Measurements from ENCODE around the gene FBXO3.
"Not testable (repeated sequence)": the region's sequence is repeated elsewhere in the genome, so short reads cannot be mapped to it uniquely, and the experiment has no call there.

The FBXO3 gene

DNA sequence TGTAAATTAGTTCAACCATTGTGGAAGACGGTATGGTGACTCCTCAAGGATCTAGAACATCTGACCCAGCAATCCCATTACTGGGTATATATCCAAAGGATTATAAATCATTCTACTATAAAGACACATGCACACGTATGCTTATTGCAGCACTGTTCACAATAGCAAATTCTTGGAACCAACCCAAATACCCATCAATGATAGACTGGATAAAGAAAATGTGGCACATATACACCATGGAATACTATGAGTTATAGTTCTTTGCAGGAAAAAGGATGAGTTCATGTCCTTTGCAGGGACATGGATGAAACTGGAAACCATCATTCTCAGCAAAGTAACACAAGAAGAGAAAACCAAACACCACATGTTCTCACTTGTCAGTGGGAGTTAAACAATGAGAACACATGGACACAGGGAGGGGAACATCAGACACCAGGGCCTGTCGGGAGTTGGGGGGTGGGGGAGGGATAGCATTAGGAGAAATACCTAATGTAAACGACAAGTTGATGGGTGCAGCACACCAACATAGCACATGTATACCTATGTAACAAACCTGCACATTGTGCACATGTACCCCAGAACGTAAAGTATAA, 45.2 kb downstream of the FBXO3 start:
- DNase-seq (ENCODE audit: low spot score), result not testable (repeated sequence)

DNA sequence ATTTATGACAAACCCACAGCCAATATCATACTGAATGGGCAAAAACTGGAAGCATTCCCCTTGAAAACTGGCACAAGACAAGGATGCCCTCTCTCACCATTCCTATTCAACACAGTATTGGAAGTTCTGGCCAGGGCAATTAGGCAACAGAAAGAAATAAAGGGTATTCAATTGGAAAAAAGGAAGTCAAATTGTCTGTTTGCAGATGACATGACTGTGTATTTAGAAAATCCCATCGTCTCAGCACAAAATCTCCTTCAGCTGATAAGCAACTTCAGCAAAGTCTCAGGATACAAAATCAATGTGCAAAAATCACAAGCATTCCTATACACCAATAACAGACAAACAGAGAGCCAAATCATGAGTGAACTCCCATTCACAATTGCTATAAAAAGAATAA, 46.8 kb downstream of the FBXO3 start:
- DNase-seq (ENCODE audit: low spot score), result not testable (repeated sequence)

DNA sequence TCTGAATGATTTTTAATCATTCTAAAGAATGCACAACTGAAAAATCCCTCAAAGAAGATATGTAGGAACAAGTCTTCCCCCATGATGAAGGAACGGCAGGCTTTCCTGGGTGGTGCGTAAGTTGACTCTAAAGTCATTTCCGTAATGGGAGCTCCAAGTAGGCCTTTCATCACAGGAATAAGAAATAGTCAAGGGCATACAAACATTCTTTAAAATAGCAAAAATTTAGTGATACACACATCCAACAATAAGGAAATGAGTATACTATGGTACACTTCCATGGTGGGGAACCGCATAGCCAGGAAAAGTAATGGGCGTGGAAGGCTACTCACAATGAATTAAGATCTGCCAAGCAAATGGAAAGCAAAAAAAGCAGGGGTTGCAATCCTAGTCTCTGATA, 48.8 kb downstream of the FBXO3 start:
- no peak for DNase-seq (ENCODE audit: low spot score)

DNA sequence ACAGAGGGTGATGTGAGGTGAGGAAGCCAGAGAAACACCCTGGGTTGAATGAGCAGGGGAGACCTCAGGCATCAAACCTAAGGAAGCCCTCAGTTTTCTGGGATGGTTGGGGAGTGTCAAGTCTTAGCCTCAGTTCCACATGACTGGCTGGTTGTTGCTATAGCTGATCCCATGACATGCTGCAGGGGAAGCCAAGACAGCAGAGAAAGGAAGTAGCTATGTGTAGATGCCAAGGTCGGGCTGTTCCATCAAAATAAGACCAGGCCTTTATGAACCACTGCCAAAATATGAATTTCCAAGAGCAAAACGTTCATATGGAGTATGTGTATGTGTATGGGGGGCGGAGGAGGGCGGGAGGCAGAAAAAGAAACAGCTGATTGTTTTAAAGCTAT, 49.7 kb downstream of the FBXO3 start:
- no peak for DNase-seq (ENCODE audit: low spot score)

DNA sequence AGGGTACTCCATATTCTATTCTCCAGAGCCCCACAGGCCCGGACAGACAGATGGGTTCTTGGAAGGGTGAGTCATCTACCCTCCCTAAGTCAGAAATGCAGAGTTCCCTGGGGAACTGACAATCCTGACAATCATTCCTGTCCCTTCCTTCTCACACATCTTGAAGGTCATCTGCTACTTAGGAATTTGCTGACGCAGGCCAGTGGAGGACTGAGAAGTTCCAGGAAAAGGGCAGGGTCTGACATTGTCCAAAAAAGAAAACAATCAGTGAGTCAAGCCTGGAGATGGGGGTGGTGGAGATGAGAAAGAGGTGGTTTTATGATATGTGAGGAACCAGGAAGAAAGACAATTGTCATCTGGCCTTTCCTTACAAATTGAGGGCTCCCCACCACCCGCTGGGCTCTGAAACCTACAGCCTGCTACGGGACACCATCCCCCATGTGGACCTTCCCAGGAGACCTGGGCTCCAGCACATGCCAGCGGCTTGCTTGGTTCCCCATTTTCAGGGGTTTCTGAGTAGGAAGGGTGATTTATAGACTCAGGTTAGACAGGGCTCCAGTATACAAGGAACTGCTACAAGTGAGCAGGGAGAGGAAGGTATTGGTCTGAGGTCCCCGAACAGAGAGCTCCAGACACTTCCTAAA, 51.0 kb downstream of the FBXO3 start:
- peak; percentile 73 for DNase-seq (ENCODE audit: low spot score)

DNA sequence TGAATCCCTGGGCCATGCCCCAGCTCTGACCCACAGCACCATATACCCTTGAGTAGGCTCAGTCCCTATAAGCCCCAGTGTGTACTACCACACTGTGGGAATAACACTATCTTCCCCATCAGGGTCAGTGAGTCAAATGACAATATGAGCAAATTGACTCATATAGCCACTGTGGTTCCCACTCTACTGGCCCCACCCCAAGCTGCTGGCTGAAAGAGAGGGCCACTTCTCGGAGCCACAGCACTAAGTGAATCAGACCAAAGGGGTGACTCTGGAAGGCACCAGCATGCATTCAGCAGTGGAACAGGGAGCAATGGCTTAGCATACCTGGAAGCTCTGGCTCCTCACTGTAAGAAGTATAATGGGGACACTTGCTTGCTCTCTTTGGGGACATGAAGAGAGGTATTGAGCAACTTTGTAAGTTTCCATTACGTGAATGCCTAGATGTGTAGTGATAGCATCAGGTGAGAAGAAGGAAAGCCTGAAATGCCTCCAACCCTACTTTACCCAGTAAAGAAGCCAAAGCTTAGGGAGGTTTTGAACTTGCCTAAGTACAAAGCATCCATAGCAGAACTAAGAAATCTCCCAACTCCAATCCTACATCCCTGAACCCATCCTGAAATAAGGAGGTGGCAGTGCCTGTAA, 51.6 kb downstream of the FBXO3 start:
- no peak for DNase-seq (ENCODE audit: low spot score)

DNA sequence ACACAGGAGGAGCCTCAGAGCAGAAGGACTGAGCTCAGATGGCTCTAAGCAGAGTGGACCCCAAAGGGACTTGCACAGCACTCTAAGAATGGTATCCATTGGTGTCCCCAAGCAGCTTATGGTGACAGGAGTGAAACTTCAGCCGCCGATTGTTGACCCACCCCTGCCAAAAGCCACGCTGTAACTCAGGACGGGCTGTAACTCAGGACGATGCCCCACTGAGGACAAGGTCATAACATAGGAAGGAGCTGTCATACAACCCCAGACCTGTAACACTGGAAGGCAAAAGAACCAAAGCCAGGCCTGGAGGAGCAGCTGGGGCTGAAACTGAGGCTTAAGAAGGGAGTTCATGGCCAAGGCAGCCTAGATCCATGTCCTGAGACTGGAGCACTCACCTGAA, 52.3 kb downstream of the FBXO3 start:
- DNase-seq (ENCODE audit: low spot score), result no peak

DNA sequence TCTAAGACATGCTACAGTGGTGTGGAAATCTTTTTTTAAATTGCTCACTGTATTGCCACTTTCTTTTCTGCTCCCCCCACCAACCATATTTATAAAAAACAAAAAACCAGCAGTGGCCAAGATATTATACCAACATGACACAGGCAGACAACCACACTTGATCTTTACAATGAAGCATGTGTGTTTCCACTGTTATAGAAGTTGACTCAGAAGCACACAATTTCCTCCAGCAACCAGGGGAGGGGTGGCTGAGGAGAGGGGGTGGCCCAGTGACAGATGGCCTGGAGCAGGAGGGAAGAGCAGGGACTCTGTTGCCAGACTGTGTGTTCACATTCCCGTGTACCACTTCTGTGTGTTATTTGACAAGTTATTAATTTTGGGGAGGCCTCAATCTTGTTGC, 52.9 kb downstream of the FBXO3 start:
- no peak for DNase-seq (ENCODE audit: low spot score)

DNA sequence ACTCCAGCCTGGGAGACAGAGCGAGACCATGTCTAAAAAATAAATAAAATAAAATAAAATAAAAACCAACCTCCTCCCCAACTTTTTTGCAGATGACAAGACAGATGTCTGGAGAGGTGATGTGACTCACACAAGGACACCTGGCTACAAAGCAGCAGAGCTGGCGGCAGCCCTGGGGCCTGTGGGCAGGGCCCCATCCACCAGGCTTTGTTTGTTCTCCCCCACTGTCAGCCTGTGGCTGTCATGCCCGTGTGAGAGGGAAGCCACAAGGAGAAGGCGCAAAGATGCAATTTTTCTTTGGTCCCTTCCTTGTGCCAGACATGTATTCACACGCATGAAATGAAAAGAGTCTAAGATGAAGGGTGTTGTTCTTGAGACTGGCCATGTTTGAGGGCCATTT, 54.7 kb downstream of the FBXO3 start:
- no peak for DNase-seq (ENCODE audit: low spot score)

DNA sequence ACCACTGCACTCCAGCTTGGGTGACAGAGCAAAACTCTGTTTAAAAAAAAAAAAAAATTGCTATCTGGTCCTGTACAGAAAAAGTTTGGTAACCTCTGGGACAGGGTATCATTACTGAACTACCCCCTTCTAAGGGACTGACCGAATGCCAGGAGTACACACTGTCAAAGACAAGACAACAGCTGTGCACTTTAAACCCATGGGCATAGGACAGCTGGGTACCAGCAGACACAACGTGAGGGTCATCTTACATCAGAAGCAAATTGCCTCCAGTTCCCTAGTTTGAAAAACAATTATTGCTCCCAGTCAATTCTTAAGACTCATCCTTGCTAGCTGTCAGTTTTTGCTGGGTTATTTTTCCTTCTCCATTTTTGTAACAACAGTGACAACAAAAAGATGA, 55.9 kb downstream of the FBXO3 start:
- DNase-seq (ENCODE audit: low spot score), result no peak

DNA sequence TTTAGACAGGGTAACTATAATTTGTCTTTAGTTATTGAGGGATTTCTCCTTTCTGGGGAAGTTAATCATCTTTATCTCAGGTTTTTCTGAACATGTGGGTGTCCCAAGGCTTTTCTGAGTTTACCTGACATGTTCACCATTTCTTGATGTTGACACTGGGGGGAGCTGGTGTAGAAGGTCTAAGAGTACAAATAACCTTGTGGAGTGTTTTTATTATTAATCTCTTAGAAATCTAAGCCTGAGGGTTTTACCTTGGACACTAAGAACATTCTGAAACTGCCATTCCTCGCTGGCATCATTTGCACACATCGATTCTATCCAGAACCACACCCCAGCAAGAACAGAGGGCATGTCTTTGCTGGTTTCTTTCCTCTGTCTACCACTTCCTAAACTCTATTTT, 58.1 kb downstream of the FBXO3 start:
- DNase-seq (ENCODE audit: low spot score), result no peak

DNA sequence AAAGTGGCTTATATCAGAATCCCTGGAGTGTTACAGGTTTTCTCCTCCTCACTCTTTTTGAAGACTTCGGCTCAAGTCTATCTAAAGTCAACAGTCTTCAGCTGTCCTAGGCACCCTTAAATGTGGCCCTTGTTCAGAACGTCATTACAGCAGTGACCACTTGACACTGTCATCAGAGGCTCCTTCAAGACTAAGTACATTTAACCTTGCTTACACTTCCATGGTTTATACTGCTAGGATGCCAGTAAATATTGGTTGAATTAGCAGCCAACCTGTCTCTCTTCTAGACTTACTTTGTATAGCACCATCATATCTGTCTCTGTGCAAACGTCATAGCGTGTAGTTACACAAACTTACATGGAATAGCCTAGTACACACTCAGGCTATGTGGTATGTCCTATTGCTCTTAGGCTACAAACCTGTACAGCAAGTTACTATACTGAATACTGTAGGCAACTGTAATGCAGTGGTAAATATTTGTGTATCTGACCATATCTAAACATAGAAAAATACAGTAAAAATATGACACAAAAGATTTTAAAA, 60.4 kb downstream of the FBXO3 start:
- DNase-seq (ENCODE audit: low spot score), result no peak

DNA sequence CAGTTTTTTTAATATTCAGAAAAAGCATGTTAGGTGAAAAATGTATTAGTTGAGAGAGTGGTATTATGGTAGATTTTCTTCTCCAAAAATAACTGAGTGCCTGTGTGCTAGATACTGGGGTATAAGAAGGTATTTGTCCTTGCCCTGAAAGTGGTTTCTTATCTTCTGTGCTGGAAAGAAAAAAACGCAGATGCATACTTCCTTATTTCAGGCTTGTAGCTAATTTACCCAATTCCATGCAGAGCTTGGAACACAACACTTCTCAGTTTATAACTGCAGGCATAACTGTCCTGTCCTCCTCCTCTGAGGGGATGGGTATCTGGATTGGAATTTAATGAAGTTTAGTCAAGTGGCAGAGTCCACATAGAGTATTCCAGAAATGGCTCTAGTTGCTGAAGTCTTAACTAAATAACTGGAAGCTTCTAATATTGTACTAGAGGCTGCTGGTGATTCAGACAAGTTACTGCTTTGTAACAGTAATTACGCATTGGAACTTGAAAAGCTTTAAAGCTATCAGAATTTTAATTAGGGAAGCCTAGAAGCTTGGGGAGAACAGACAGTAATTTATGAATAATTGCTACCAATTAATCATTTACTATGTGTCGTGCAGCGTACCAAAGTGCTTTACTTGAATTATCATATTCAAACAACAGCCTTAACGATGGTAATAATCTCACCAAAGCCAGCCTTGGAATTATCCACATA, 61.0 kb downstream of the FBXO3 start:
- DNase-seq (ENCODE audit: low spot score), result no peak

DNA sequence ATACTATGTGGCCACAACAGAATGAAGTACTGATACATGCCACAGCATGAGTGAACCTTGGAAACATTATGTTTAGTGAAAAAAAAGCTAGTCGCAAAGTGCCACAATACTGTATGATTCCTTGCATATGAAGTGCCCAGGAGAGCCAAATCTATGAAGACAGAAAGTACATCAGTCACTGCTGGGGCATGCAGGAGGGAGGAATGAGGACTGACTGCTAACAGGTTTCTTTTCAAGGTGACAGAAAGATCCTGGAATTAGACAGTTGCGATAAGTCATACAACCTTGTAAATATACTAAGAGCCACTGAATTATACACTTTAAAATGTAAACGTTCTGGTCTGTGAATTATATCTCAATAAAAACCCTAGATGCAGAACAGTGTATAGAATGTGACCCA, 61.9 kb downstream of the FBXO3 start:
- no peak for DNase-seq (ENCODE audit: low spot score)

DNA sequence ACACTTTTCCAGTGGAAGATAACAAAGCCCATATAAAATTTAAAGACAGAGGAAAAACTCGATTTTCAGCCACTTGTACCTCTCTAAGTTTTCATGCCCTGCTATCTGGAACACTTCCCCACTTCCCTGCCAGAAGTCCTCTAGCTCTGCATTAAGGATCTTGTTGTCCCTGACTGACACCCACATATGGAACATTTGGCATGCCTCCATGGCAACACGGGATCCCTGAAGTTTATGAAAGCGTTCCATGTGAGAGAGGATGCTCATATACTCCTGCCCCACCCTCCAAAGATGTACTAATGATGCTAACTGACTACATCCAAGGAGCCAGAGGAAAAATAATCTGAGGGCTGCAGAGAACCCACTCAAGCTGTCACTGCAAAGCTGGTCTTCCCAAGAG, 64.9 kb downstream of the FBXO3 start:
- DNase-seq (ENCODE audit: low spot score), result no peak

DNA sequence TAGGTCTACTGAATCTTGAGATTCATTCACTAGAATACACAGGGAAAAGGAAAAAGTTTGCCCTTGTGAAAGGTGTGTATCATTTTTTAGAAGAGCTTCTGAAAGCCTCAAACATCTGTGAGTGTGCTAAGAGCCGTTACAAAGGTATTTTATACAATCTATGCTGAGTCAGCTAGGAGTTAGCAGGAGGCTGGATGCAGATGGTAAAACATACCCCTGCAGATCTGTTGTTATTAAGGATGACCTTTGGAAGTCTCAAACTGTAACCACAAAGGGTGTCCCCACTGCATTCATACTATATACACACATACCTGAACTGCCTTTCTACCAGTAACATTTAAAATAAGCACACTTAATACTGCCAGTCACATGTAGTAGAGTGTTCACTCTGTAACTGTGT, 65.3 kb downstream of the FBXO3 start:
- no peak for DNase-seq (ENCODE audit: low spot score)

DNA sequence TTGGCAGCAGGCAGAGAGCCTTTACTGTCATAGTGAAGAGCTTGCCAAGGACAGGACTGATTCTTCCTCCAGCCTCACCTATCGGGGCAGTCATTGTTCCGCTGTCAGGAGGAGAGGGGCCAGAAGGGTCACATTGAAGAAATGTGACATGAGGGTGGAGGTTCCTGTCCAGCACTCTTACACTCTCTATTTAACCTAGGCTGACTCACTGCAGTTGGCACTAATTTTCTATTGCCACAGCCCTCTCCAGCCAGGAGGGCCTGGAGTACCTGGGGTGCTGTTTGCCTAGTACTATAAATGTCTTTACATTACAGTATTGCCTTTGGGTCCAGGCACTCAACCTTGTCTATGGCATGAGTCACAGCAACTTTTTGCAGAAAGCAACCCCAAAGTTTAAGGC, 66.5 kb downstream of the FBXO3 start:
- not testable (repeated sequence) for DNase-seq (ENCODE audit: low spot score)

DNA sequence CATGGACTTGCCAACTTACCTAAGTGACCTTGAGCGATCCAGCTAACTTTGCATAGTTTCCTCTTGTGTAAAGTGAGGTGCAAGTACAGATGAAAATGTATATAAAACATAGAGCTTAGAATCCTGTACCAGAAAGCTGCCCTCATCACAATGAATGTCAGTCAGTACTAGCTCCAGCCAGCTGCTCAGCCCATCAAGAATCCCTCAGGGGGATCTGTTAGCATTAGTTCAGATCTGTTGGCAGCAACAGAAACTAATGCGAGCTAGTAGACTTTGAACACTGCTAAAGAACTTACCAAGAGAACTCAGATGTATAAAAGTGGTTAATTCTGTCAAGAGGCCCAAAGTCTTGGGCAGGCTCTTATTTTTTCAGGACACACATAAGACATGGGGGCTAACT, 67.4 kb downstream of the FBXO3 start:
- no peak for DNase-seq (ENCODE audit: low spot score)

DNA sequence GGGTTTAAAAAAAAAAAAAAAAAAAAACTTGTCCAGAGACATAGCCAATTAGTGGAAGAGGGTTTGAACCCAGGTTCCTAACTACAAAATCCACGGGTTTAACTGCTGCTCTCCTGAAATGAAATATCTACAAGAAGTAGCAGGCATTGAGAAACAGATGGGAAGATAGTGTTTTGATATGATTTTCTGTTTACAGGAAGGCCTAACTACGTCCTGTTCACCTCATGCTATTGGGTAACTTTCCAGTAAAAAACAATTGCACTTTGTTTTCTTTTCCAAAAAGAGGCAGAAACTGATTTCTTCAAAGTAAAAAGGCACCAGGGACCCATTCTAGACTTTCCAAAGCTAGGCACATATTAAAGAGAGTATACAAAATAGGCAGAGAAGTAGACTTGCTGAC, 67.8 kb downstream of the FBXO3 start:
- no peak for DNase-seq (ENCODE audit: low spot score)

DNA sequence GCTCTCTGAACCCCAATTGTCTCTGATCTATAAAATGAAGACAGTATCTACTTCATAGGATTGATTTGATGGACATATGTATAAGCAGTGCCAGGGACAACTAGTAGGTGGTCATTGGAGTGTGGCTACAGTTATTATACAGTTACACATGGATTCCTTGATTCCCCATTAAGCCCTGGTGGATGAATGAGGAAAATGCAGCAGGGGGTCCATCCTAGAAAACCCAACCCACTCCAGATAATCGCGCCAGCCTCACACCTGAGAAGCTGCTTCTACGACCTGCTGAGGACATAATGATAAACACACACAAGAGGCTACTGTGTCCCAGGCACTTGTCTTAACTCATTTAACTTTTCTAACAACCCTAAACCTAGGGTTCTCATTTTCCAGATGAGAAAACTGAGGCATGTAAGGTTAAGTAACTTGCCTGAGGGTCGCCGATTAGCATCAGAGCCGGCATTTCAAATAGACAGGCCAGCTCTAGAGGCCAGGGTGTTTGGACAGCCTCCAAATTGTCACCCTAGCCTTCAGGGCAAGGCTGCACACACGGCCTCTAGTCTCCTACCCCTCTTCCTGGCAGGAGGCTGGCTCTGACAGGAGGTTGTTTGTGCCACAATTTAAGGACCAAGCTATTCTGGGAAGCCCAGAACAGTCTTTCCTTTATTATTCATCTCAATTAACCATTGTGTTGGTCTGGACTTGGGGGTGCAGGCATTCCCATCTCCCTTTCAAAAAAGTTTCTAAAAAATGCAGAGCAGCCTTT, 69.9 kb downstream of the FBXO3 start:
- no peak for DNase-seq (ENCODE audit: low spot score)

DNA sequence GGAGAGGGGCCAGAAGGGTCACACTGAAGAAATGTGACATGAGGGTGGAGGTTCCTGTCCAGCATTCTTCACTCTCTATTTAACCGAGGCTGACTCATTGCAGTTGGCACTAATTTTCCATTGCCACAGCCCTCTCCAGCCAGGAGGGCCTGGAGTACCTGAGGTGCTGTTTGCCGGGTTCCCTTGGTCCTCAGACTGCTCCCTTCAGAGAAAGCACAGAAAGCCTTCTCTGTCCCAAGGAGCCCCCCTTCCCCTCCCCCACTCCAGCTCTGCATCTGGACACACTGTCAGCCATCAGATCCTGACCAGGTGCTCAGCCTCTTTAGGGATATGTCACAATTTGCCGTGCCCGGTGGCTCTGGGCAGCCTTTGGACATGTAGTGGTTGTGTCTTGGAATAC, 70.5 kb downstream of the FBXO3 start:
- DNase-seq (ENCODE audit: low spot score), result no peak

DNA sequence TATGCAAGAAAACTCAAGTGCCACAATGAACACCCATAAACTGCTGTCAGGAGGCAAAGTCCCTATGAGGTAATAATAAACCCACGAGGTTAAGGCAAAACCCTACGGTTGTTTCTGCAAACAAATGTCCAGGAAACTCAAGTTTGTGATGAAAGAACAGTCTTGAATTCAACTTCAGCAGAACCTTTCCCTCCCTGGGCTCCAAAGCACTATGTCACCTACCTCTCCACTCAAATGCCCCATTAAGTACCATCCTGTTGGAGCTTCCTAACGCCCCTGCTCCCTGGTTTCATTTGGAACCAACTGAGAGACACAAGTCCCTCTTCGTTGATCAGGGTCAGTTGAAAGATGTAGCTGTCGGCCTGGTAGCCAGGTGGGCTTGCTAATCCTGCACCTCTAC, 71.1 kb downstream of the FBXO3 start:
- no peak for DNase-seq (ENCODE audit: low spot score)

Measured in GM03348 (cell line).